Upper lobe of left lung (tissue), 4 donors: ENCODE results near the gene MYOM1.

Experiments
- CTCF ChIP-seq, 6 experiments: fragments of 450-650 bp in 4 of 6; fragments of 200-600 bp in 2 of 6; sonication (generic) in 2 of 6; IDR thresholded peaks; one replicate each; pipeline ENCODE4 v1.5.1; 2016 to 2019; ENCODE audit warnings: antibody characterized with exemption in 6 of 6
- EP300 ChIP-seq, 4 donors: sonication (generic); formaldehyde crosslinking; IDR thresholded peaks; one replicate each; pipeline ENCODE4 v1.5.1; 2017; ENCODE audit warnings: antibody characterized with exemption in 4 of 4, control low read depth in 2 of 4
- POLR2A ChIP-seq, 4 donors: fragments of 450-650 bp; IDR thresholded peaks; one replicate each; pipeline ENCODE4 v1.5.1; 2016 to 2017; ENCODE audit warnings: antibody characterized with exemption in 4 of 4, mild to moderate bottlenecking in 2 of 4
- POLR2AphosphoS5 ChIP-seq, 2 donors: sonication (generic); formaldehyde crosslinking; IDR thresholded peaks; one replicate each; pipeline ENCODE4 v1.5.1; 2017; ENCODE audit warnings: antibody characterized with exemption in 2 of 2

DNA sequence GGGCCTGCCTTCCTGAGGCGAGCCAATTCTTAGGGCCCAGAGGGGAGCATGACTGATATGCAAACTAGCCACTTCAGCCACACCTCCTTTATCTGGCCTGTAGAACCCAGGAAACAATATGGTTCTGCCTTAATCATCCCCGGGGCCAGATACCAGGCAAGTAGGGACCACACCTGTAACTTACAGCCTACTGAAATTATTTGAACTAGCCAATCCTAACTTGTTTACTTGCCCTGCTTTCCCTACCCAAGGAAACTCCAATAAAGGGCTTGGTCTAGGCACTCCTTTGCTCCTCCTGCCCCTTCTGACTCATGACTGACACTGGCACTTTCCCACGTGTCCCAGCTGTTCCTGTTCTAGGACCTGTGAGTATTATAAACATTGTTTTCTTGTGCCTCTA, 57.6 kb downstream of the MYOM1 start:
- TF ChIP-seq POLR2A (IDR thresholded peaks at IDR 0.05) (no peak), CTCF (IDR thresholded peaks at IDR 0.05) (no peak), POLR2AphosphoS5 (IDR thresholded peaks at IDR 0.05) (no peak), EP300 (IDR thresholded peaks at IDR 0.05) (no peak)
